IPS-NIHi11 (cell line): ENCODE results near the gene EEF1A2.

ENCODE experiments used
- DNase-seq: peaks from one replicate; pipeline ENCODE4 v3.0.0; 2012; ENCODE audit warnings: mixed read lengths, low spot score

Gene EEF1A2

GRCh38 chr20:63452821-63453523, 45.9 kb downstream of the EEF1A2 start:
- DNase-seq, result peak; percentile 72

- DNase-seq, result no peak
These were observed 46.5 kb downstream of the EEF1A2 start for GRCh38 chr20:63452341-63452740.

GRCh38 chr20:63451821-63452220, 47.1 kb downstream of the EEF1A2 start:
- DNase-seq, result no peak

- DNase-seq, result no peak
These were observed 48.8 kb downstream of the EEF1A2 start for GRCh38 chr20:63449796-63450730.

GRCh38 chr20:63449025-63449424, 49.9 kb downstream of the EEF1A2 start:
- no peak for DNase-seq

GRCh38 chr20:63448031-63448430, 50.9 kb downstream of the EEF1A2 start:
- DNase-seq, result no peak

DNA sequence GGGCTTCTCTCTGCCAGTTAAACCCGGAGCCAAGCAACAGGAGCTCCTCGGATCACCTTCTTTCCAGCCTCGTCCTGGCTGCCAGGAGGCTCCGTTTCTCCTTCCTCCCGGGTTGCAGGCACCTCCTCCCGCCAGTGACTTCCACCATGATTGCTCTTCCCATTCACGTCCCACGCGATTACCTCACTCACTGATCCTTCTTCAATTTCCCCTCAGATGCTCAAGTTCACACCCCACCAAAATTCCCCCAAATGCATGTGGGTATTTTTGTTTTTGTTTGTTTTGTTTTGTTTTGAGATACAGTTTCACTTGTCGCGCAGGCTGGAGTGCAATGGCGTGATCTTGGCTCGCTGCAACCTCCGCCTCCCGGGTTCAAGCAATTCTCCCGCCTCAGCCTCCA, 51.6 kb downstream of the EEF1A2 start:
- DNase-seq, result no peak

- DNase-seq, result no peak
These were observed 52.5 kb downstream of the EEF1A2 start for GRCh38 chr20:63446216-63447024.

DNA sequence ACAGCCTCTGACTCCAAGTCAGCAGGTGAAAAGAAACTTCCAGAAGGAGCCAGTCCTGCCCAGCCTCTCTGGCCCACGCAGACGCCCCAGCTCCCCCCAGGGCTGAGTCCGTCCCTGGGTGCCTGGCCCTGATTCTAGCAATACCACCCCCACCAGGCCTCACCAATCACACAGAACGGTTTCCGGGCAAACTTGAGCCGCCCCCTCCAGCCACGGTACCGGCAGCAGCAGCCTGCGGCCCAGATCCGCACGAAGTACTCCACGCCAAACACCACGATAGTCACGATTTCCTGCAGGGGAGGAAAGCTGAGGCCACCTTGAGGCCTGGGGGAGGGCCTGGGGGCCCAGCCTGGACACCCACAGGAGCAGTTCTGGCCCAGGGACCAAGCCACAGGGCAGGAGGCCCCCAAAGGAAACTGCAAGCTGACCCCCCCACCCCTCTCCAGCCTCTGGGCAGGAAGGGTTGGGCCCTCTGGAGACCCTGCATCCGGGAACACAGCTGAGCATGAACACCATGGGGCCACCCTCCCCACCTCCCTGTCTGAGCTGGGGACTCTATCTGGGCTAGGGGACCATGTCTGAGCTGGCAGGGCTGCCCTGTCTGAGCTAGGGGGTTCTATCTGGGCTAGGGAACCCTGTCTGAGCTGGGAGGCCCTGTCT, 53.7 kb downstream of the EEF1A2 start:
- no peak for DNase-seq

GRCh38 chr20:63444548-63444947, 54.3 kb downstream of the EEF1A2 start:
- no peak for DNase-seq

- DNase-seq, result no peak
These were observed 55.1 kb downstream of the EEF1A2 start for GRCh38 chr20:63443606-63444395.

DNA sequence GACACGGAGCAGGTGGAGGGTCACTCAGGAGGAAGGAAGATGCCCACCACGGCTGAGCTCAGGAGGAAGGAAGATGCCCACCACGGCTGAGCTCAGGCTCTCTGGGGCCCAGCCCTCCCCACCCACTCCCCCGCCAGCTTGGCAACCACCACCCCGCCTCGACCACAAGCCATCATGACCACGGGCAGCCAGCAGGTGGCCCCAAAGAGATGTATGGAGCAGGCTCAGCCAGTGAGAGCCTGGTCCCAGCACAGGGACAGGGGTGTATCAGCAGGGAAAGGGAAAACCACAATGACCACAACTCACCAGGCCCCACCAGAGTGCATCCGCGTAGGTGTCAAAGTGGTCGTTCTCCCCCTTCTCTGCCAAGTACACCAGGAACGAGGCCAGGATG, 56.8 kb downstream of the EEF1A2 start:
- peak; percentile 81 for DNase-seq

DNA sequence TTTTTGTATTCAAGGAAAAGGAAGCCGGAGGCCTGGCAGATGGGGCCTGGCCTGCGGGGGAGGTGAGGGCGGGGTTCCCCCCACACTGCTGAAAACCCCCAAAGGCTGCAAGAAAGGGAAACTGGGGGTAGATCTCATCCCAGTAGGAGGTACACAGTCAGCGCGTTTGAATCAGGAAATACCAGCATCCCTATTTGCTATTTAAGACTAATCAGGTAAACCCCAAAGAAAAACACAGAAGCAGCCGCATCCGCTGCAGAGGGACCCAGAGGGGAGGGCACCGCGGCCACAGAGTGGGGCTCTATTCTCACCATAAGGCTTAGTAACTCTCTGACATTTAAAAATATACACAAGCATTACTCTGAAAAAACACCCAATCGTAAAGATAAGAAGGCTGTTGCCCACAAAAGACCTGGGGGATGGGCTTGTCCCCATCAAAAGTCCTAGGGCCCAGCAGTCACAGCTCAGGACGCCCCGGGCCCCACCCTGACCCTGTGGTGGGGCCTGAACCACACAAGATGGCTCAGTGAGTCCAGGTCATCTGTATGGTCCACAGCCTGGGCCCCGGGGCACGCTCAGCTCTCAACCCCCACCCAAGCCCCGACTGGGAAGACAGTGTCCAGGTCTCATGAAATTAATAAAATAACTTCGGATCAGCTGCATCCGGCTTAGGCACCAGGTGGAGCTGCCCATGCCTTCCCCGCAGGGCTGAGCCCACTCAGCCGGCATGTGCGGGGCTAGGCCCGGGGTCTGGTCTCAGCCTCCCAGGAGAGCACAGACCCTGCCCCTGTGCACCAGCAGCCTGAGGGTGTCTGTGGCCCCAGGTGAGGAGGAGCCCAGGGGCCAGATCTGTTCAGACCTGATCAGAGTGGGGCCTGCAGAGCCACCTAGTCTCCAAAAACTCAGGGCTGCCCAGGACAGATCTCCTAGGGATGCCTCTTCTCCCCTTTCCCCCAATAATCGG, 57.5 kb downstream of the EEF1A2 start:
- DNase-seq, result no peak

- no peak for DNase-seq
These were observed 58.4 kb downstream of the EEF1A2 start for GRCh38 chr20:63440366-63440955.

GRCh38 chr20:63439866-63440265, 59.0 kb downstream of the EEF1A2 start:
- no peak for DNase-seq

DNA sequence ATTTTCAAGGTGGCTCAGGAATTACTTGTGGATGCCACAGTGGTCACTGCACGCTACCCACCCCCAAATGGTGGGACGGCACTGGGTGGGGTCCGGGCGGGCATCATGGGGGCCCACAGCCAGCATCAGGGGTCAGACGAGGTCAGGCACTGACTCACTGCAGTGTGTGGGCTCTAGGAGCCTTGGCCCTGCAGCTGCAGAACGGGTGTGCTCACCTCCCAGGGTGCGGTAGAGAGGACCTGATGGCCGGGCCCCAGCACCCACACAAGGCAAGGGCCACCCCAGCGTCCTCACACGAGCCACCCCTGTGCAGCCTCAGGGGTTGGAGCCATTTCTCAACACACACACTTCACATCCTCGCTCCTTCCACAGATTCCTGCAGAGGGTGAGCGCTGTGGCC, 60.8 kb downstream of the EEF1A2 start:
- DNase-seq, result no peak
